Cerebellar nuclear complex (tissue), 1 donor: Measurements from ENCODE around the gene RPS6KB2.

Experiments
- DNase-seq, 2 experiments: peaks; one replicate each; lab custom pipeline; 2025; lab: John Stamatoyannopoulos, UW

RPS6KB2 gene

GRCh38 chr11:67428052-67429001 lies at the start of gene RPS6KB2:
RPS6KB2 (plus strand) TSS chr11:67428494; CDS start chr11:67428546, 52 bp downstream.
- DNase-seq: peak; percentile 80 to 96

GRCh38 chr11:67378544-67378943 lies 49.8 kb upstream of the RPS6KB2 start:
- DNase-seq: no peak

- DNase-seq: no peak
Observed at GRCh38 chr11:67379061-67380058, 48.9 kb upstream of the RPS6KB2 start.

GRCh38 chr11:67381244-67381972 lies 46.9 kb upstream of the RPS6KB2 start:
- no peak for DNase-seq

- DNase-seq: peak; percentile 22 to 26
Observed at GRCh38 chr11:67382276-67383136, 45.8 kb upstream of the RPS6KB2 start.

GRCh38 chr11:67384851-67385366 lies 43.4 kb upstream of the RPS6KB2 start:
- DNase-seq: no peak

- DNase-seq: no peak
Observed at GRCh38 chr11:67387069-67387468, 41.2 kb upstream of the RPS6KB2 start.

- no peak for DNase-seq
Observed at GRCh38 chr11:67387518-67387917, 40.8 kb upstream of the RPS6KB2 start.

- DNase-seq: no peak
Observed at GRCh38 chr11:67389477-67389876, 38.8 kb upstream of the RPS6KB2 start.

- no peak for DNase-seq
Observed at GRCh38 chr11:67390947-67391303, 37.4 kb upstream of the RPS6KB2 start.

GRCh38 chr11:67391304-67392182 lies 36.8 kb upstream of the RPS6KB2 start, which contains the start of gene RAD9A:
RAD9A (plus strand) TSS chr11:67391986; CDS start chr11:67392045, 59 bp downstream.
- peak; percentile 16 to 52 for DNase-seq

GRCh38 chr11:67392183-67392715 lies 36.0 kb upstream of the RPS6KB2 start:
- no peak for DNase-seq

- no peak for DNase-seq
Observed at GRCh38 chr11:67393437-67393836, 34.9 kb upstream of the RPS6KB2 start.

- no peak for DNase-seq
Observed at GRCh38 chr11:67393990-67394389, 34.3 kb upstream of the RPS6KB2 start.

GRCh38 chr11:67395555-67396258 lies 32.6 kb upstream of the RPS6KB2 start:
- no peak for DNase-seq

GRCh38 chr11:67396259-67396581 lies 32.1 kb upstream of the RPS6KB2 start:
- no peak for DNase-seq

GRCh38 chr11:67396587-67397389 lies 31.5 kb upstream of the RPS6KB2 start:
- DNase-seq: no peak

GRCh38 chr11:67397536-67397935 lies 30.8 kb upstream of the RPS6KB2 start:
- DNase-seq: no peak
